Measurements from ENCODE around the gene GABRR2.

- no peak for TF ChIP-seq HDGF (IDR thresholded peaks at IDR 0.05; ENCODE audit: borderline replicate concordance)
- TF ChIP-seq FOXM1 (IDR thresholded peaks at IDR 0.05; ENCODE audit: borderline replicate concordance): no peak
- TF ChIP-seq L3MBTL2 (conservative IDR thresholded peaks at IDR 0.05): no peak
- TF ChIP-seq PKNOX1 (IDR thresholded peaks at IDR 0.05): no peak
- TF ChIP-seq SUZ12 (IDR thresholded peaks at IDR 0.05): no peak
- no peak for TF ChIP-seq TARDBP (IDR thresholded peaks at IDR 0.05)
- no peak for TF ChIP-seq SP1 (IDR thresholded peaks at IDR 0.05)
- TF ChIP-seq ARNT (IDR thresholded peaks at IDR 0.05): no peak
- no peak for TF ChIP-seq NFRKB (IDR thresholded peaks at IDR 0.05)
- no peak for TF ChIP-seq FOXA1 (IDR thresholded peaks at IDR 0.05)
- no peak for TF ChIP-seq BHLHE40 (IDR thresholded peaks at IDR 0.05; ENCODE audit: borderline replicate concordance)
- TF ChIP-seq ELF4 (IDR thresholded peaks at IDR 0.05): no peak
- no peak for TF ChIP-seq CTBP1 (IDR thresholded peaks at IDR 0.05; ENCODE audit: borderline replicate concordance)
- TF ChIP-seq FOXK2 (IDR thresholded peaks at IDR 0.05): no peak
These were observed 12.2 kb downstream of the GABRR2 start for GRCh38 chr6:89302936-89303335.

Data from HEK293T (cell line).